Measurements from ENCODE around the gene WNT3A.
A peak's percentile ranks its signal among the peaks of the same experiment; 100 is the strongest.

Gene WNT3A

GRCh38 chr1:228102791-228103620 is 96.2 kb downstream of the WNT3A start, which contains the start of gene C1orf35:
Gene C1orf35, minus strand, starts transcription at chr1:228103325. Its CDS starts 98 bp downstream, at chr1:228103227.
- DNase-seq (ENCODE audit: low read depth): peak; percentile 88
- no peak for TF ChIP-seq CTCF (conservative IDR thresholded peaks at IDR 0.05; ENCODE audit: control insufficient read depth, insufficient read depth, low read depth, low read length)
- peak within 1 kb of the TSS; percentile 78 for H3K4me3 ChIP-seq (ENCODE audit: control insufficient read depth, low read depth, low read length)

DNA sequence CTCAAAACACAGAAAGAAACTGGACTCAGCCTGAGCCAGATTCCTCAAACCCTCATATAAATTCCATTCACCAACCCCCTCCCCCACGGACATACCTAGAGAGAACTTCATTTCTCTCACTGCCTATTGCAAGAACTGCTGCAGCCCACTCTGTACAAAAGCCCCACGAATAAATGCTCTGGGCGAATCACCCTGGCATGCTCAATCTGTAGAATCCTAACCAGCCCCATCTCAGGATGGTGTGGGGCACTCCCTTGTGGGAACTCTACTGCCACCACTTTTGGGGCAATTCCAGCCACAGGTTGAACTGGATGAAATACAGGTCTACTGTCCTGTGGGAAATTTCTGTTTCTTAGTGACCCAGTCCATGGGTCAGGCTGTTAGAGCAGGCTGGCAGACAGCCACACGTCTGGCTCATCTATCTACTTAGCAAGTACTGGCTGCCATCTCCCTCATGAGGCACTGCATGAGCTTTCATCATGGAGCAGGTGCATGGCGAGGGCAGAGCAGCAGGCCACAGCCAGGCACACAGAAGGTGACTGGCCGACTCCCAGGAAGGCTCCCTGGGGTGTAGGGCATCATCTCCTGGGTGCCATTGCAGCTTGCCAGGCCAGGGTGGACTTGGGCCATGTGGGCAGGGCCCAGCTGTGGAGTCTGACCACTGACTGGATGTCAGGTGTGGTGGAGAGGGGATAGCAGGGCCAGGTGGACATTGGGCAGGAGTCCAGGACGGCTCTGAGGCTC is 97.9 kb downstream of the WNT3A start:
- peak; percentile 37 for DNase-seq (ENCODE audit: low read depth)
- no peak for TF ChIP-seq CTCF (conservative IDR thresholded peaks at IDR 0.05; ENCODE audit: control insufficient read depth, insufficient read depth, low read depth, low read length)
- no peak overlapping the region for H3K4me3 ChIP-seq (ENCODE audit: control insufficient read depth, low read depth, low read length)

DNA sequence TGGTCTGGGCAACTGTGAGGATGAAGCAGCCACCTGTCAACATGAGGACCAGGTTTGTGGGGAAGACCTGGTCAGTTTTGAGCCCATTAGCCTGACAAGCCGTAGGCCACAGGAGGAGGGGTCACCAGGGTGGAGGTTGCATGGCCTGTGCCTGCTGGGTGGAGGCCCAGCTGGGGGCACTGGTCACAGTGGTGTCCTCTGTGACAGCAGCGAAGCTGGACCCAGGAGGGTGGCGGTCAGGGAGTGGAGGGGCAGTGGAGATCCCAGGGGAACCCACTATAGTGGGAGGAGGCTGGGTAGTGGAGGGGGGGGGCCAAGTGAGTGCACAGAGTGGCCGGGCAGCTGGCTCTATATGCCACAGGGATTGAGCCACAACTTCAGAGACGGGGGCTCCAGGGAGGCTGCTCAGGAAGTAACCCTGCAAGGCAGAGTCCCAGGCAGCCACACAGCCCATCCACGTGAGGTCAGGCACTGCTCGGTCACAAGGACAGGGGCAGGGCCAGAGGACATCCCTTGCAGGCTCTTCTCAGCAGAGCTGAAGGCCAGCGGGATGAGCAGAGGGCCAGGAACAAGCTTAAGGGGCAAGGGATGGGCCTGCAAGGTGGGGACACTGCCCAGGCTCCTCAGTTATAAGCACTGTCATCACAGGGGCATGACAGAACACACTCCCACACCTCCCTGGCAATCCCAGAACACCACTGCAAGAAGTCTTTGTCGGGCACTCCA is 98.6 kb downstream of the WNT3A start:
- no peak for DNase-seq (ENCODE audit: low read depth)
- no peak for TF ChIP-seq CTCF (conservative IDR thresholded peaks at IDR 0.05; ENCODE audit: control insufficient read depth, insufficient read depth, low read depth, low read length)
- no peak overlapping the region for H3K4me3 ChIP-seq (ENCODE audit: control insufficient read depth, low read depth, low read length)

DNA sequence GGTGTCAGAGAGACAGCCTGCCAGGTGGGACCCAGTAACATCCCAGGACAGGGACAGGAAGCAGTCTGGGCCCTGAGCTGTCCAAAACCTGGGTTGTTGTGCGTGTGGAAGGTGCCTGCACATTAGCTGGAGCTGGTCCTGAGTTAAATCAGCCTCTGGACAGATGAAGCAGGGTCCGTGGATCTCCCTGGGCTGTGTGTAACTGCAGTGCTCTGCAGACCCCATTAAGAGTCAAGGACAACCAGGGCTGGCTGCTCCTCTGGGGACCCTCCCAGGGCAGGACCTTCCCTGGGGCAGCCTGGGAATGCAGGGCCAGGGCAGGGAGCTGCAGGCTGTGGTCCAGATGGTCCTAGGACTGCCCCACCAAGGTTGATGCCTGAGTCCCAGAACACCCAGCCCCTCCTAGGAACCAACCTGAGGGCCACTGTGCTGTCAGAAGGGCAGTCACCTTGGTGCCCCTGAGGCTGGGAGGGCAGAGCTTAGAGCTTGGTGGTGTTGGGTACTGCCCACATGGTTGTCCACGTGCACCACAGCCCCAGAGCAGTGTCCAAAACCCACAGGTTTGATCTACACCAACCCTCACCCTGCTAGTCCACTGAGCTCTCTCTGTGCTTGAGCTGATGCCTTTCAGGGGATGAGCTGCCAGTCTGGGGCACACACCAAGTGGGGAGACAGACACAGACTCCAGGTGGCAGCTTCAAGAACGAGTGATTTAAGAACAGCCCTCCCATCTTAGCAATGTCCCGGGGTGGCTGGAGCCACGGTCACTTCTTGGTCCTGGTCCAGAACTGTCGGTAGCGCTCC is 99.4 kb downstream of the WNT3A start:
- DNase-seq (ENCODE audit: low read depth): no peak
- TF ChIP-seq CTCF (conservative IDR thresholded peaks at IDR 0.05; ENCODE audit: control insufficient read depth, insufficient read depth, low read depth, low read length): no peak
- no peak overlapping the region for H3K4me3 ChIP-seq (ENCODE audit: control insufficient read depth, low read depth, low read length)

- H3K4me3 ChIP-seq (ENCODE audit: control insufficient read depth, low read depth, low read length): no peak overlapping the region
- DNase-seq (ENCODE audit: low read depth): no peak
- no peak for TF ChIP-seq CTCF (conservative IDR thresholded peaks at IDR 0.05; ENCODE audit: control insufficient read depth, insufficient read depth, low read depth, low read length)
Observed at GRCh38 chr1:228106800-228107054, 99.9 kb downstream of the WNT3A start.

DNA sequence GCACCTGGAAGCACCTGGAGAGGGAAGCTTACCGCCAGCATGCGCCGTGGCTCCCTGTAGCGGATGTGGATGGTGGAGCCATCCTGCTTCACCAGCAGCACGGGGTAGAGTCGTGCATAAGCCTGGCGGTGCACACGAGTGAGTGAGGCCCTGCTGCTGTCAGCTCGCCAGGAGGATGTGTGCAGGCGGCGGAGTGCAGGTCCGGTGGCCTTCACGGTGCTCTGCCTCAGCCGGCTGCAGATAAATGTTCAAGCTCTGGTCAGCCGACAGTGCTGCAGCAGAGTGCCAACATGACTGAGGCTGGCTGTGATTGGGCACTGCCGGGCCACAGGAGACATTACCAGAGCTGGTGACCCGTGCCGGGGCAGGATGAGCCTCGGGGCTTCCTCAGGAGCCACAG is 100.8 kb downstream of the WNT3A start:
- H3K4me3 ChIP-seq (ENCODE audit: control insufficient read depth, low read depth, low read length): no peak overlapping the region
- DNase-seq (ENCODE audit: low read depth): no peak
- TF ChIP-seq CTCF (conservative IDR thresholded peaks at IDR 0.05; ENCODE audit: control insufficient read depth, insufficient read depth, low read depth, low read length): no peak

Data from fibroblast of mammary gland (primary cell).